Motor neuron (in vitro differentiated cells): ENCODE measurements around the gene NAALADL2. TPM values are rescaled to one million over a fixed set of nuclear protein-coding genes. Genes with fewer than 3 reads are reported as not detected.
"Not testable (repeated sequence)": the region's sequence is repeated elsewhere in the genome, so short reads cannot be mapped to it uniquely, and the experiment has no call there.

Experiments
- ATAC-seq, 8 experiments: fragments of 200-7000 bp; cut with Tn5 transposase; replicated peaks in 6 of 8; 2 replicates each; pipeline ENCODE4 v1.8.0; 2021; ENCODE audit warnings: mild to moderate bottlenecking in 8 of 8, moderate library complexity in 8 of 8
- H3K27ac ChIP-seq, 2 donors: fragments of 250-450 bp; sonication (Bioruptor Pico); 2 replicates each; pipeline ENCODE4 v1.9.0; 2021; ENCODE audit warnings: antibody characterized with exemption in 2 of 2, mild to moderate bottlenecking in 2 of 2, moderate library complexity in 1 of 2
- H3K4me1 ChIP-seq, 2 donors: fragments of 250-450 bp; sonication (Bioruptor Pico); replicated peaks in 1 of 2; 2 replicates each; pipeline ENCODE4 v1.6.1; 2021; ENCODE audit warnings: antibody characterized with exemption in 2 of 2, mild to moderate bottlenecking in 2 of 2, moderate library complexity in 1 of 2
- H3K4me3 ChIP-seq, 5 donors: fragments of 250-450 bp; sonication (Bioruptor Pico); 2 replicates each; pipeline ENCODE4 v1.9.0; 2021; ENCODE audit warnings: antibody characterized with exemption in 5 of 5, mild to moderate bottlenecking in 5 of 5, moderate library complexity in 4 of 5
- WGBS, 10 experiments: fragments of 450-650 bp; shearing (Covaris generic); methylation state at CpG; one replicate each; pipeline ENCODE4 v1.0.0; 2022; 5-methylcytosine and 5-hydroxymethylcytosine counted together
- in situ Hi-C, 9 experiments: fragments of 400-800 bp; cut with MboI; loops; one replicate each; pipeline ENCODE4 v1.15.0; 2021; ENCODE audit warnings: low sequenced_read_pairs in 9 of 9, low pct_unique_long_range_greater_than_20kb in 2 of 9; ENCODE audit not compliant: unreplicated experiment in 9 of 9
- total RNA-seq, 8 experiments: library from RNA; unstranded; fragments of 300-600 nt; gene quantifications; 2 replicates each; pipeline versions ENCODE4 v1.2.3 to v1.2.4, GENCODE V29; 2022

Gene NAALADL2
- total RNA-seq, 8 experiments from 2014 or later, result 1.1 to 5.4 (median 2.0) TPM

- no peaks in the 10 kb centered on the region for H3K4me1 ChIP-seq
- no peak overlapping the region for H3K27ac ChIP-seq
- no peak for ATAC-seq
- no peak overlapping the region for H3K4me3 ChIP-seq
- WGBS, 10 experiments, result 49 to 100% (median 92%) methylated on average over 1 to 4 of the region's 4 CpGs
- in situ Hi-C loops, result no loop called here
These were observed 554.8 kb downstream of the NAALADL2 start for GRCh38 chr3:175413926-175414325.

DNA sequence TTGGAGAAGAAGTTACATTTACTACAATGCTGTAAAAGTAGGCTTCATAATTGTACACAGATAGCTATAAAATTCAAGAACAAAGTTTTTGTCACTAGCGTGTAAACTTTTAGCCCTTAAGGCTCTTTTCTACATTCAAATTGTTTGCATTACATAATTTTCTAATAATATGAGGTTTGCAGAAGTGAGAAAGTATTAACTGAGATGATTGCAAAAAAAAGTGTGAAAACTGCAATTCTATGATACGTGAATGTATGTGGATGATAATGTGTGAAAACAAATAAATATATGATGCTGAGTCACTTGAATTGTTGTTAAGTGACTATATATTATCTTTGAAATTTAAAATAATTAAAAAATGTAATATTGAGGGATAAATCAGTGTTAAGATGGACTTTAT lies 557.5 kb downstream of the NAALADL2 start:
- no peak overlapping the region for H3K4me3 ChIP-seq
- WGBS, 10 experiments, result 64 to 100% (median 96%) methylated on average over 1 to 2 of the region's 2 CpGs; no CpG with 5 or more reads in 1 of the 10 experiments
- in situ Hi-C loops, result no loop called here

DNA sequence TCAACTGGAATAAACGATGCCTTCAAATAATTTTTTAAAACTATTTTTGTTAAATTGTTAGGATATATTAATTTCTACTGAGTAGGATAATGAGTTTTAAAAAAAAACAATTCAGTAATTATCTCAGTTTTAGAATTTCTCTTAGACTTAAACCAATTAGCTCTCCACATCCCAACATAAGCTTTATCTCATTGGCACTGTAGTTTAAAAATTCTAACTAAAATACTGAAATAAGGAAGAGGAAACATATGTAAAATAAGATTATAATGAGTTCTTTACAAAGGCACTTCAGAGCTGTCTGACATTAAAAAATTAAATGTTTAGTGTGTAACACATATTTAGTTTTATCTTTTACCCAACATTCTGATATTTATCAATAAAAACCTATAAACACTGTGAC lies 558.3 kb downstream of the NAALADL2 start:
- in situ Hi-C loops, result no loop called here
- WGBS, 10 experiments, result 0 to 100% (median 86%) methylated on average over 1 of the region's 1 CpG; no CpG with 5 or more reads in 1 of the 10 experiments
- Histone ChIP-seq H3K27ac (no peak overlapping the region), H3K4me1 (peaks cover 0 to 3% of the 10 kb centered on the region in 2 donors), H3K4me3 (no peak overlapping the region)
- ATAC-seq, result no peak

More for the DNA sequence above, 557.5 kb downstream of the NAALADL2 start:
- no peak for ATAC-seq
- H3K27ac ChIP-seq, result no peak overlapping the region
- peaks cover 0 to 3% of the 10 kb centered on the region in 2 donors for H3K4me1 ChIP-seq

GRCh38 chr3:175421902-175422301 lies 562.8 kb downstream of the NAALADL2 start:
- Histone ChIP-seq H3K4me1 (peaks cover 0 to 9% of the 10 kb centered on the region in 2 donors), H3K27ac (no peak overlapping the region), H3K4me3 (no peak overlapping the region)
- in situ Hi-C loops, result no loop called here
- WGBS, 10 experiments, result 39 to 93% (median 76%) methylated on average over 1 to 2 of the region's 2 CpGs; no CpG with 5 or more reads in 1 of the 10 experiments
- ATAC-seq, result no peak

DNA sequence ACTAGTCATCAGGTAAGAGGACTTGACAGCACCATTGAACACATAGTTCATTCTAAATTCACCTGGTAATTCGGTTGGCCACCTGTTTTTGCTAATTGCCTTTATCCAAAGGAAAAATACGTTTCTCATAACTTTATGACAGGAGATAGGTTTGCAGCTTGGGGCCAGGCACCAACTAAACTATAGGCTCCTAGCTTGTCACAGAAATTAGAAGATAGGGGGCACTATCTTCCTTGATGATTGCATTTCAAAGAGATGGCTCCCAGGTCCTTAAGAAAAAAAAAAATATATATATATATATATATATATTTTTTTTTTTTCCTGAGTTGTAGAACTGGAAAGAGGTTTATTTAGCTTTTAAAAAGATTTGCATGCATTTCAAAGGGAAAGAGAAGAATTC lies 563.6 kb downstream of the NAALADL2 start:
- no peak overlapping the region for H3K4me3 ChIP-seq
- no peak for ATAC-seq
- H3K27ac ChIP-seq, result no peak overlapping the region
- in situ Hi-C loops, result no loop called here
- H3K4me1 ChIP-seq, result peaks cover 0 to 9% of the 10 kb centered on the region in 2 donors
- WGBS, 10 experiments, result 39 to 100% (median 85%) methylated on average over 1 to 2 of the region's 2 CpGs; no CpG with 5 or more reads in 1 of the 10 experiments

- H3K27ac ChIP-seq, ATAC-seq, H3K4me1 ChIP-seq, H3K4me3 ChIP-seq, in situ Hi-C loops: not testable (repeated sequence)
- 83 to 100% (median 100%) methylated on average over 1 of the region's 2 CpGs; no CpG with 5 or more reads in 6 of the 10 experiments for WGBS, 10 experiments
These were observed 564.7 kb downstream of the NAALADL2 start for GRCh38 chr3:175423848-175424247.

DNA sequence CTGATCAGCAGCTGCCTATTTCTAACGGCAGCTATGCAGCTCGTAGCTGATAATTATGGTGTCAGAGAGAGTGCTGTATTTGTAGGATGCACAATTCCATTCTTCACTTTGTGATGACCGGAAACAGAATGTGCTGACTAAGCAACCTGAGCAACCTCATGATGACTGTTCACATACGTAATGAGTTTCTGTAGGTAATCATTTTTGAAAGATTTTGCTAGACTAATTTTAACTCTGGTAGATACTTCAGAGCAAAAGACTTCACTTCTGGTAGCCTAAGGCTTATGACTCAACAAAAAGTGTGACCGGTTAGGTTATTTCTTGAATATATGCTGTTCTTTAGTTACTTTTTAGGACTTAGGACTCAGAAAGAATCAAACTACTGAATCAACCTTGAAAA lies 567.7 kb downstream of the NAALADL2 start:
- ATAC-seq, result peak in 1 of 8 experiments; percentile 29
- in situ Hi-C loops, result no loop called here
- Histone ChIP-seq H3K4me3 (no peak overlapping the region), H3K4me1 (peaks cover 3 to 9% of the 10 kb centered on the region in 2 donors), H3K27ac (no peak overlapping the region)
- 68 to 96% (median 89%) methylated on average over 2 to 5 of the region's 5 CpGs for WGBS, 10 experiments

DNA sequence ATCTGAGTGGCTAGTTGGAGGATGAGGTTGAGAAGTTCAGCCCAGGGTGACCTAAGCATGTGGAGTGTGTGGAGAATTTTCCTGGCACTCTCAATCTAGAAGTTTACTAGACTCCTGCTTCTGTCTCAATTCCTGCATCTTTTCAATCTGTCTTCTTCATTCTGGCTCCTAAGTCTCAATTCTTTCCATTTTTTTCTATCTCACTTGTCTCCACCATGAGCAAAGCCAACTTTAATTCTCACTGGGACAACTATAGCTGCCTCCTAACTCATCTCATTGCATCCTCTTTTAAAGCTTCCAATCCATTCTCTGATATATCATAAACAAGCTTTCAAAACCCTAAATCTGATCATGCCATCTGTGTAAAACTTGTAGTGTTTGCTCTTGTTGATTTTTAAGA lies 569.3 kb downstream of the NAALADL2 start:
- in situ Hi-C loops, result no loop called here

GRCh38 chr3:175430983-175431773 lies 572.0 kb downstream of the NAALADL2 start:
- WGBS, 10 experiments, result 44 to 82% (median 62%) methylated on average over 3 to 8 of the region's 8 CpGs
- in situ Hi-C loops, result no loop called here
- Histone ChIP-seq H3K4me3 (no peak overlapping the region), H3K4me1 (peaks cover 9% of the 10 kb centered on the region in 2 donors), H3K27ac (no peak overlapping the region)
- peak in 5 of 8 experiments; percentile 62 to 79 (median 69) for ATAC-seq

More for the DNA sequence above, 569.3 kb downstream of the NAALADL2 start:
- Histone ChIP-seq H3K4me1 (peaks cover 9% of the 10 kb centered on the region in 2 donors), H3K4me3 (no peak overlapping the region), H3K27ac (no peak overlapping the region)
- ATAC-seq, result no peak

GRCh38 chr3:175432376-175433025 lies 573.4 kb downstream of the NAALADL2 start:
- ATAC-seq, result no peak
- H3K27ac ChIP-seq, result no peak overlapping the region
- in situ Hi-C loops, result no loop called here
- WGBS, 10 experiments, result 26 to 100% (median 83%) methylated on average over 2 to 4 of the region's 4 CpGs; no CpG with 5 or more reads in 1 of the 10 experiments
- H3K4me1 ChIP-seq, result peaks cover 3 to 9% of the 10 kb centered on the region in 2 donors
- no peak overlapping the region for H3K4me3 ChIP-seq

DNA sequence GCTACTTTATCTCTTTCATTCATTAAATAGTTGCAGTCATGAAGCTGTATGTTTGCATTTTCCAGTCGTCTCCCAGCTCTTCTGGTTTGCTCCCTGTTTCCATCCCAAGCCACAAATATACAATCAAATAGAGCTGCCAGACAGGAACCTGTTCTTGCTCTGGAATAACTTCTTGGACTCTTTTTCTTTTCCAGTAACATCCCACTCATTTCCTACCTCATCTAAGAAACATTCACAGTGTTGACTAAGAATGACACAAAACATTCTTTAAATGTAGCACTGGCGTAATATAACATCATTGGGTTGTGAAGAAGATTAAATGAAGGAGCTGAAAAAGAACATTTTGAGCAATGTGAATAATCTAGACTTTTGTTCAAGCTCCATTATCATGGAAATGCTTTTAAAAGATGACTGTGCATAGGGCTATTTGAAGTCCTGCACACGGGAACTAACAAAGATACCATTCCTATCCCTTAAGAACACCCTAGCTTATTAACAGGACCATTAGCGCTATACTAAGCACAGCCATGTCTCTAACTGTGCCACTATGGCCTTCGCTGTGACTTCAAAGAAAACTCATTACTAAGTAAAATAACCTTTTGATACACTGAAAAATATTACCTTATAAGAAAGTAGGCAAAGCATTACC lies 574.0 kb downstream of the NAALADL2 start:
- in situ Hi-C loops, result no loop called here
- ATAC-seq, result peak in 5 of 8 experiments; percentile 60 to 80 (median 66)
- Histone ChIP-seq H3K4me1 (peaks cover 3 to 9% of the 10 kb centered on the region in 2 donors), H3K27ac (no peak overlapping the region), H3K4me3 (no peak overlapping the region)
- 39 to 83% (median 68%) methylated on average over 3 to 5 of the region's 5 CpGs; no CpG with 5 or more reads in 2 of the 10 experiments for WGBS, 10 experiments

- in situ Hi-C loops, result no loop called here
- H3K4me1 ChIP-seq, result peaks cover 3 to 9% of the 10 kb centered on the region in 2 donors
- H3K4me3 ChIP-seq, result no peak overlapping the region
- ATAC-seq, result no peak
- no peak overlapping the region for H3K27ac ChIP-seq
These were observed 575.4 kb downstream of the NAALADL2 start for GRCh38 chr3:175434561-175434960.

DNA sequence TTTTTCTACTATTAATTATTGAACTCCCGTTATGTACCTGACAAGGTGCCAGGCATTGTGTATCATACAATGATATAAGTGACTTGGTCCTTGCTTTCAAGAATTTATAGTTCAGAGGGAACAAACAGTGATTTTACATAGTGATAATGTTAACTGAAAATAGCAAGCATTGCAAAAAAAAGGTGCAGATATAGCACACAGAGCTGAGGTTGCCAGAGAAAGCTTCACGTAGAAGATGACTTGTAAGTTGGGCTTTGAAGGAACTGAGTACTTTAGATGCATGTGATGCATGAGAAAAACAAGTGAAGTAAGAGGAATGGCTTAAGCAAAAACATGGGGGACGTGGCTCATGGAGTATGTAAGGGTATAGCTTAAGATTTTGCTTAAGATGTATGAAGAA lies 584.5 kb downstream of the NAALADL2 start:
- 50 to 100% (median 74%) methylated on average over 1 to 3 of the region's 3 CpGs for WGBS, 10 experiments
- Histone ChIP-seq H3K27ac (no peak overlapping the region), H3K4me3 (no peak overlapping the region), H3K4me1 (no peaks in the 10 kb centered on the region)
- in situ Hi-C loops, result no loop called here
- ATAC-seq, result no peak
